Measurements from ENCODE around the gene LFNG. TPM values are rescaled to one million over a fixed set of nuclear protein-coding genes. Genes with fewer than 3 reads are reported as not detected.

The LFNG gene
- total and polyA plus RNA-seq, 2 donors (not counting 1 experiment from before 2014, with no cell fraction given): 73.3 to 208 TPM

DNA sequence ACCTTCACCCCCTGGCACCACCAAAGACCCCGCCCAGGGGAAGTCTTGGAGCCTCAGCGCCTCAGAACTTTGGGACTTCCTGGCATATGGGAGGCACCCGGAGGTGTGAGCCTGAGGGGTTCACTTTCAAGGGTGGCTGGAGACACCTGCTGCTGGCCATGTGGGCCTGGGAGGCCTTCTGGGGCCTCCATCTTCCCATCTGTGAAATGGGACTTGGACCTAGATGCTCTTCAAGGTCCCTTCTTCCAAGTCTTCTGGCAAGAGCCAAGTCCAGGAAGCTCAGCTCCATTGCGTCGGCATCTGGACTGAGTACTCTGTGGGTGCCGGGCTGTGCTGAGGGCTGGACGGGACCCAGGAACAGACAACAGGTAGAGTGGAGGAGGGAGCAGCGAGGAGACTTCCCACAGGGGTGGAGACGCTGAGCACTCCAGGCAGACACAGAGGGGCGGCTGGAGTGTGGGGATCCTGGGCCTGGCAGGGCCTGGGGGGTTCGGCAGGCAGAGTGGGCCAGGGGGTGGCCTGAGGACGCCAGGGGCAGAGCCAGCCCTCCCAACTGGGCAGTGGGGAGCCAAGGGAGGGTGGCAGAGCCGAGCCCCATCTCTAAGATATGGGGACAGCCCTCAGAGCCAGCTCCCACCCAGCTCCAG, 9.3 kb upstream of the LFNG start:
- peaks cover 60 to 71% of the 10 kb centered on the region in 2 donors for H3K4me1 ChIP-seq (ENCODE audit: control insufficient read depth in 2 of 2, insufficient read depth in 2 of 2, low read length in 2 of 2)
- intact Hi-C loops (cut with micrococcal nuclease): loop anchor here (2.0 kb wide), 1 partner anchor 33 kb away; the partner anchor contains the start of gene GRIFIN
- DNase-seq: no peak
- no peak for ATAC-seq (ENCODE audit: low read depth)
- no peaks in the 10 kb centered on the region for H3K27me3 ChIP-seq (replicated peaks in 1 of 4; ENCODE audit: control extremely low read depth in 1 of 4, control insufficient read depth in 3 of 4, insufficient read depth in 4 of 4, low read length in 3 of 4)
- ChIA-PET POLR2A (interaction anchor here (0.5 to 7.5 kb wide), 12 partner anchors 12 to 1000 kb away, joined by 3 to 340 read pairs (median 4); partner anchors contain the start of genes BRAT1, CHST12, LFNG and TTYH3), CTCF (interaction anchor here (1.0 to 5.0 kb wide), 8 partner anchors 9 to 200 kb away, joined by 3 to 34 read pairs (median 10); no protein-coding TSS in a partner anchor)
- no peaks in the 10 kb centered on the region for H4K20me1 ChIP-seq (ENCODE audit: control insufficient read depth, insufficient read depth, low read length, poor library complexity, severe bottlenecking)
- peak overlapping the region; percentile 93 for H3K4me2 ChIP-seq (replicated peaks; ENCODE audit: low read depth, low read length, poor library complexity, severe bottlenecking)
- H3K9ac ChIP-seq (ENCODE audit: low read length): peak overlapping the region; percentile 70
- H3K79me2 ChIP-seq (ENCODE audit: control insufficient read depth, insufficient read depth, low read length): peaks cover 27% of the 10 kb centered on the region
- 77% methylated on average over 11 of the region's 13 CpGs for WGBS (ENCODE audit: insufficient coverage)
- TF ChIP-seq CTCF (IDR thresholded peaks at IDR 0.05): no peak
- TF ChIP-seq EZH2 (IDR thresholded peaks at IDR 0.05; ENCODE audit: borderline replicate concordance, insufficient read depth, low read depth, low read length, poor library complexity, severe bottlenecking): no peak
- H3K27ac Mint-ChIP-seq: peak overlapping the region; percentile 99
- H3K36me3 ChIP-seq (replicated peaks in 1 of 2; ENCODE audit: control extremely low read depth in 1 of 2, control insufficient read depth in 1 of 2, extremely low read depth in 1 of 2, insufficient read depth in 2 of 2, low read length in 1 of 2): no peaks in the 10 kb centered on the region
- H3K4me1 Mint-ChIP-seq: peaks cover 67% of the 10 kb centered on the region
- peak overlapping the region; percentile 99 to 100 for H3K27ac ChIP-seq (ENCODE audit: low read length in 2 of 2)
- H3K9me3 Mint-ChIP-seq (ENCODE audit: insufficient read depth): no peaks in the 10 kb centered on the region
- no peaks in the 10 kb centered on the region for H3K9me3 ChIP-seq (ENCODE audit: control extremely low read depth in 1 of 3, control insufficient read depth in 2 of 3, insufficient read depth in 1 of 3, low read length in 2 of 3)
- H2AFZ ChIP-seq (ENCODE audit: insufficient read depth, low read depth, low read length, poor library complexity, severe bottlenecking): peak overlapping the region; percentile 67
- H3K4me3 Mint-ChIP-seq: peak overlapping the region; percentile 88
- no peaks in the 10 kb centered on the region for H3K27me3 Mint-ChIP-seq
- H3K4me3 ChIP-seq (ENCODE audit: control extremely low read depth in 1 of 5, extremely low read depth in 1 of 5, insufficient read depth in 1 of 5, low read depth in 2 of 5, low read length in 4 of 5): peak overlapping the region in 4 of 5 experiments; percentile 37 to 51 (median 40)

All from B cell (primary cell).